Small intestine (tissue), 7 donors: ENCODE data around the gene RNASEL. TPM values are rescaled to one million over a fixed set of nuclear protein-coding genes. Genes with fewer than 3 reads are reported as not detected.

Experiments
- DNase-seq, 2 donors: peaks; one replicate each; pipeline versions ENCODE4 v3.0.0 to v3.0.0-alpha.2; 2013
- FAIRE-seq: peaks from 2 replicates; lab custom pipeline; 2012; peaks lifted over from hg19 to GRCh38; lab: Jason Lieb, UNC
- H3K27ac ChIP-seq, 3 donors: one replicate each; pipeline ENCODE4 v1.5.1; 2013; ENCODE audit warnings: low read length in 2 of 3, mild to moderate bottlenecking in 2 of 3, control low read depth in 1 of 3, inconsistent platforms in 1 of 3, low read depth in 1 of 3, moderate library complexity in 1 of 3
- H3K27me3 ChIP-seq, 3 donors: one replicate each; pipeline ENCODE4 v1.6.1; 2013; ENCODE audit warnings: low read length in 3 of 3, inconsistent platforms in 1 of 3; ENCODE audit not compliant: control insufficient read depth in 3 of 3, insufficient read depth in 3 of 3
- H3K36me3 ChIP-seq, 3 donors: one replicate each; pipeline ENCODE4 v1.6.1; 2013; ENCODE audit warnings: low read length in 3 of 3, inconsistent platforms in 1 of 3, low read depth in 1 of 3, mild to moderate bottlenecking in 1 of 3, moderate library complexity in 1 of 3; ENCODE audit not compliant: control insufficient read depth in 3 of 3, insufficient read depth in 2 of 3
- H3K4me1 ChIP-seq, 3 donors: one replicate each; pipeline ENCODE4 v1.6.1; 2013; ENCODE audit warnings: low read length in 2 of 3, inconsistent platforms in 1 of 3, low read depth in 1 of 3, mild to moderate bottlenecking in 1 of 3, moderate library complexity in 1 of 3; ENCODE audit not compliant: control insufficient read depth in 3 of 3, insufficient read depth in 2 of 3
- H3K4me3 ChIP-seq, 3 donors: one replicate each; pipeline ENCODE4 v1.5.1; 2013; ENCODE audit warnings: low read length in 3 of 3, control low read depth in 1 of 3, inconsistent platforms in 1 of 3, low read depth in 1 of 3, mild to moderate bottlenecking in 1 of 3, moderate library complexity in 1 of 3
- H3K9me3 ChIP-seq, 2 donors: one replicate each; pipeline ENCODE4 v1.6.1; 2013; ENCODE audit warnings: low read depth in 1 of 2, low read length in 1 of 2; ENCODE audit not compliant: control insufficient read depth in 2 of 2, insufficient read depth in 1 of 2
- WGBS, 3 donors: extraction: QIAGEN DNeasy Blood & Tissue Kit; methylation state at CpG; one replicate each; pipeline ENCODE4 v1.1.7; 2013; 5-methylcytosine and 5-hydroxymethylcytosine counted together
- polyA plus RNA-seq, 4 donors: library from polyadenylated mRNA; stranded (reverse) in 3 of 4; unstranded in 1 of 4; fragments of 200-250 nt in 3 of 4; fragments of 120-200 nt in 1 of 4; gene quantifications; one replicate each; pipeline versions ENCODE4 v1.2.1 to v1.2.3, GENCODE V29; 2013
- donor health status: healthy with polysubstance abuse.
- donor health status: control.
- donor health status: control.
- donor health status: Bipolar disorder and iron deficiency.
- donor health status: healthy.

RNASEL gene
- polyA plus RNA-seq, 4 donors: 4.9 to 20.7 (median 7.2) TPM

DNA sequence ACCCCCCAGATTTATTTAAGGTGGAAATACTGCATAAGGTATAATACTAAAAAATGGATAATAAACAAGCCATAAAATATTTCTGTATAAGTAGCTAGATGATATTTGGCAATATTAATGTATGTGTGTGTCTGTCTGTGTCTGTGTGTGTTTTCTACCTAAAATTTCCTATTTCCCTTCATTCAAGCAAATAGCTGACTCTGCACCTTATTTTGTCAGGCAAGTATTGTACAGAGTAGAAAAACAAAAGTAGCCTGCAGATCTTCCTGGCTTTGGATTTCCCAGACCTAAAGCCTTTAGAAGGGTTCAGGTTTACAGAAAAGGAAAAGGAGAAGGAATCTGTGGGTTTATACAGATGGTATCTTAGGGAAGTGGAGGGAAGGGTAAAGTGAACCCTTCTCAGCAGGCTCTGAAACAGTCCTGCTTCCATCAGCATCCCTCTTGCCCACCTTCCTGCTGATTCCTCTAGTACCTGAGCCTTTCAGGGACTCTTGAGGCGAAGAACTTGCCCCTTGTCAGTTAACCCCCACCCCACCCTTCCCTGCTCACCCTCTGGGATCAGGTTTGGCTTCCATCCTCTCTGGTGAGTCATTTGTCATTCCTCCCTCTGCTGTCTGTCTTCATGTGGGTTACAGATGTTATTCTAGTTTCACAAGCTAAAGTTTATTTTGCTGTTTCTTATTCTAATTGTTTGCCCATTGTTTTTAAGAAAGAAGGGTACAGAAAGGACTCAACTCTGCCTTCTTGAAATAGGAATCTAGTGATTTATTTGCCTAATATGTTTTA is 36.9 kb upstream of the RNASEL start:
- no peak overlapping the region for H3K4me3 ChIP-seq
- no peaks in the 10 kb centered on the region for H3K9me3 ChIP-seq
- FAIRE-seq (no peak), DNase-seq (no peak)
- H3K4me1 ChIP-seq: peaks cover 0 to 3% (median 3%) of the 10 kb centered on the region in 3 donors
- H3K27me3 ChIP-seq: no peaks in the 10 kb centered on the region
- WGBS, 3 donors: 58 to 79% (median 68%) methylated on average over 1 of the region's 1 CpG
- no peak overlapping the region for H3K27ac ChIP-seq
- H3K36me3 ChIP-seq: no peaks in the 10 kb centered on the region

DNA sequence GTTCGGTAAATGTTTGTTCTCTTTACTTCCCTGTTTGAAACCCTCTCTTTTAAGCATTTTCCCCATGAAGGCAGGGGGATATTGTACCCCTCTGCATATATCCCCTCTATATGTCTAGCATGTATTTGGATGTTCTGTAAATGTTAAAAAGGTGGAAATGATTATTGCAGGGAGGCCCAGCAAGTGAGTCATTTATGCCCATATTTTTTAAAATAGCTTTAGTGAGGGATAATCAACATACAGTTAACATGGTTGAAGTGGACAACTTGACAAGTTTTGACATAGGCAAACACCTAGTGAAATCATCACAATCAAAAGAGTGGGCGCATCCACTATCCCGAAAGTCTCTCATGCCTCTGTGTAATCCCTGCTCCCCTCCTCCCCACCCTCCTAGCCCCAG is 36.0 kb upstream of the RNASEL start:
- Histone ChIP-seq H3K27ac (no peak overlapping the region), H3K9me3 (no peaks in the 10 kb centered on the region), H3K27me3 (no peaks in the 10 kb centered on the region), H3K4me1 (peaks cover 0 to 3% (median 3%) of the 10 kb centered on the region in 3 donors), H3K4me3 (no peak overlapping the region), H3K36me3 (no peaks in the 10 kb centered on the region)
- no peak for DNase-seq
- WGBS, 3 donors: 83 to 92% (median 87%) methylated on average over 3 of the region's 3 CpGs
- no peak for FAIRE-seq

DNA sequence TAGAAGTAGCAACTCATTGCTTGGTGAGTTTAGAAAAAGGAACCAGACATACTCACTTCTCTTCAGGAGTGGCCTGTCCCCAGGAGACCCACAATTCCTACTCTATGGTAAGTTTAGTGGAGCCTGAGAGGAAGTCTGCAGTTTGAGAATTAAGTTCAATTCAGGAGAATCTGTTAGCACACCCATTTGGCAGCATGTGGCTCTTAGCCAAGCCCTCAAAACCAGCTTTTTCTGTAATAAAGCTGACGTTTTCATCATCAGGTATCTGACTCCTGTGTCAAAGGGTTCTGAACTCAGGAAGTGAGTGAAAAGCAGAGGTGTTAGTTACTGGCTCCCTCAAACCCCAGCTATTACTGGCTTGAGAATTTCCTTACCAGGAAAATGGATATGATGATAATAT is 35.5 kb upstream of the RNASEL start:
- FAIRE-seq (no peak), DNase-seq (no peak)
- no peak overlapping the region for H3K4me3 ChIP-seq
- H3K27me3 ChIP-seq: no peaks in the 10 kb centered on the region
- 32 to 38% (median 37%) methylated on average over 1 of the region's 1 CpG for WGBS, 3 donors
- H3K9me3 ChIP-seq: no peaks in the 10 kb centered on the region
- H3K36me3 ChIP-seq: no peaks in the 10 kb centered on the region
- H3K27ac ChIP-seq: no peak overlapping the region
- peaks cover 0 to 3% (median under 1%) of the 10 kb centered on the region in 3 donors for H3K4me1 ChIP-seq

DNA sequence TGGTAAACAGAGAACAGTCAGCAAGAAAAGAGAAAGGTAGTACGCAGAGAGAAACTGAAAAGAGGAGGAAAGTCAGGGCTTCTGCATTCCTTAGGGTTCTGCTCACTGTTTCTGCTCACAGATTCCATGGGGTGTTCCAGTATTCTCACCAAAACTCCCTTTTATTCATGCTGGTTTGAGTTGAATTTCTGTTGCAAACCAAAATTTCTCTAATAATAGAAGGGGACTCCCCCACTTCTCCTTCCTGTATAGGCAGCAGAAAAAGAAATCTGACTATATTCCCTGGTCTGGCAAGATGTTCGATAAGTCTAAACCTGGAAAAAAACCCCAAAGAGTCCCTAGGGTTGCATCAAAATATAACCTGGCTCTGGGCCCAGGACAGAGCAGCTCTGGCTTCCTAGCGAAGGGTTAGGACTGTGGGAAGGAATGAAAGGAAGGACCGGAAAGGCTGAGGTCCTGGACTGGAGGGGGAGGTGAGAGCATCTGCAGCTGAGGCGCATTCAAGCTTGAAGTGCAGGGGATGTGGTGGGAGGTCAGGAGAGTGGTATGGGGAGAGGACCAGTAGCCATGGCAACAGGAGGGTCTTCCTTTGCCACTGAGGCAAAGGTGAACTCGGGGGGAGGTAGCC is 34.0 kb upstream of the RNASEL start:
- Histone ChIP-seq H3K27me3 (peaks cover 0 to 3% (median 0%) of the 10 kb centered on the region in 3 donors), H3K27ac (no peak overlapping the region), H3K9me3 (no peaks in the 10 kb centered on the region), H3K4me3 (no peak overlapping the region), H3K4me1 (peaks cover 0 to 3% (median 0%) of the 10 kb centered on the region in 3 donors), H3K36me3 (no peaks in the 10 kb centered on the region)
- 66 to 87% (median 82%) methylated on average over 6 of the region's 6 CpGs for WGBS, 3 donors
- FAIRE-seq (no peak), DNase-seq (no peak)

DNA sequence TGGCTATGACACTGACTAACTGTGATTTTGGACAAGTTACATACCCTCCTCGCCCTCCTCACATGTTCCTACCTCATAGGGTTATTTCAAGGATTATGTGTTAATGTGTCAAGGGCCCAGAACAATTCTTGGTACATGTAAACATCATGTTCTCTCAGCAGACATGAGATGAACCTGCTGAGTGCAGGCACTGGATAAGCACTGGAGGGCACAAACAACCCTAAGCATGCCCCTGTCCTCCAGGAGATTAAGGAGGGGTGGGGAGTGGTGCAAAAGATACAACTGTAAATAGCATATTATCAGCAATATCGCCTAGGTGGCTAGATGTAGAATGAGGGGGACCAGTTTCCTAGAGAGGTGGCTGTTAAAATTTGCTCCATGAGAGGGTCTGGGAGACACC is 32.9 kb upstream of the RNASEL start:
- Histone ChIP-seq H3K4me1 (peaks cover 0 to 3% (median 2%) of the 10 kb centered on the region in 3 donors), H3K9me3 (no peaks in the 10 kb centered on the region), H3K4me3 (no peak overlapping the region), H3K27me3 (peaks cover 0 to 4% (median 0%) of the 10 kb centered on the region in 3 donors), H3K27ac (no peak overlapping the region), H3K36me3 (no peaks in the 10 kb centered on the region)
- FAIRE-seq (no peak), DNase-seq (no peak)
- 82 to 90% (median 88%) methylated on average over 2 of the region's 2 CpGs for WGBS, 3 donors

DNA sequence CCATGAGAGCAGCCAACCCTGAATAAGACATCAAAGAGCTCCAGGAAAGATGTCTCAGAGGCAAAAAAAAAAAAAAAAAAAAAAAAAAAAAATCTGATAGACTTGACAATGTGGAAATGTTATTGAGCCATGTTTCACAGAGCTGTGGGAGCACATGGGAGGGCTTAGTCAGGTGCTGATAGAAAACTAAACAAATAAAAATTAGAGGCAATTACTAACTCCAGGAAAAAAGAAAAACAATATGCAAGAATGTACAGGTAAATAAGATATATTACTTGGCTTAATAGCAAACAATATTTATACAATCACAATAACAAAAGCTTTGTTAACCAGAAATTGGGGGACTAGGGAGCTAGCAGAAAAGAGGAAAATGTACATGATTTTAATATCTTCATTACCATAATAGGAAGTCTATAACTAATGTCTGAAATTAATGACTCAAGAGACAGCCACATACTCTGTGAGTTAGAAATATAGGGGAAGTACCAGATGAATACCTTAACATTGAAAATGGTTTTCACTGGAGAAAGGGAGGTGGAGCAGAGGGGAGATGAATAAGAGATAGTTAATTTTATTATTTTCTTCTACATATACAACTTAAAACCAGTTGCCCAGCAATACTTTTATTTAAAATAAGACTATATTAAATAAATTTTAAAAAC is 32.0 kb upstream of the RNASEL start:
- no peak for DNase-seq
- no peak overlapping the region for H3K4me3 ChIP-seq
- H3K27ac ChIP-seq: no peak overlapping the region
- no peaks in the 10 kb centered on the region for H3K36me3 ChIP-seq
- no peak for FAIRE-seq
- peaks cover 0 to 10% (median 0%) of the 10 kb centered on the region in 3 donors for H3K27me3 ChIP-seq
- H3K4me1 ChIP-seq: peaks cover 0 to 9% (median 0%) of the 10 kb centered on the region in 3 donors
- no peaks in the 10 kb centered on the region for H3K9me3 ChIP-seq

DNA sequence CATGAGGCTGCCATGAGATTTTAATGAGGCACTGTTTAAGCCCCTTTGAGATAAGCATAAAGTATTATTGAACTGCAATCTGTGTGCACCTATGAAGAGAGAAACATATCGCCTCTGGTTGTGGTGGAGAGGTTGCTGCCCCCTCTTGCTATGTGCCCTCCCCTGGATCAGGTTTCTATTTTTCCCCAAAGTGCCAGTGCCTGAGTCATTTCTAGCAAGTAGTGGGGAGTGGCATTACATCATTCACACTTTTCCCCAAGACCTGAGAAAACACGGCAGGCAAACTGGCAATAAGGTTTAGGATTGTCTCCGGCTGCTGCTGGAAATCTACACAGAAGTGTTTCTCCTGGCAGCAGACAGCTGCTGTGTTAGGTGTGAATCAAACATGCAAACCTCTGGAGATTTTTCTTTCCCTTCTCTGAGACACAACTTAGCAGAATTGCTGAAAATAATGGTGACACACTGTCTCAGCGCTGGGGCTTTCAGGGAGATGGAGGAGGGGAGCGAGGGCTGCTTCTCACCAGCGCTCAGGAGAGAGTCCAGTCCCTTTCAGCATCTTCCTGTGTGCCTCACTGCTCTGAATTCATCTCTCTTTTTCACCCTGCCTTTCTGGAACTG is 28.8 kb upstream of the RNASEL start:
- no peak overlapping the region for H3K27ac ChIP-seq
- no peak for FAIRE-seq

DNA sequence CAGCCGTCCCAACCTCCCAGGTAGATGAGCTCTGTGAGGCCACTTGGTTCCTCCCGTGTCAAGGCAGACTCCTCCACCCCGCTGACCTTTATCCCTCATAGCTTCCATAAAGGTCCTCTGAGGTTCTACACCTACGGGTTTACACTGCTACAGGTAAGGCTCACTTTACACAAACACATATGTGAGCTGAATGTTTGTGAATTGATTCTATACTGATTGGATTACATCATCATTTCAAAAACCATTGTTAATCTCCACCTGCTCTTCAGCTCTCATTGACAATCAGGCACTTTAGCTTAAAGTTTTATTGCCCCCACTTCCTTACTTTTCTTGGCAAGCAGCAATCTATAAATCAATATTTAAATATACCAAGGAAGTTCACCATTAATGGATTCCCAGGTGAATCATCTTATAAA is 28.0 kb upstream of the RNASEL start:
- Histone ChIP-seq H3K27ac (peak overlapping the region in 1 of 3 donors; percentile 41), H3K36me3 (no peaks in the 10 kb centered on the region), H3K27me3 (peaks cover 0 to 42% (median 2%) of the 10 kb centered on the region in 3 donors), H3K4me1 (peaks cover 2 to 11% (median 10%) of the 10 kb centered on the region in 3 donors), H3K9me3 (no peaks in the 10 kb centered on the region), H3K4me3 (no peak overlapping the region)
- 13 to 52% (median 39%) methylated on average over 4 of the region's 4 CpGs for WGBS, 3 donors
- FAIRE-seq (no peak), DNase-seq (peak; percentile 45 to 67)

More for the DNA sequence above, 28.8 kb upstream of the RNASEL start:
- Histone ChIP-seq H3K36me3 (no peaks in the 10 kb centered on the region), H3K4me1 (peaks cover 2 to 11% (median 10%) of the 10 kb centered on the region in 3 donors), H3K9me3 (no peaks in the 10 kb centered on the region), H3K4me3 (no peak overlapping the region), H3K27me3 (peaks cover 0 to 41% (median 2%) of the 10 kb centered on the region in 3 donors)
- WGBS, 3 donors: 36 to 59% (median 52%) methylated on average over 6 of the region's 6 CpGs
- no peak for DNase-seq
